ENCODE data around the gene SLC25A34.

Gene SLC25A34

GRCh38 chr1:15739745-15740144 is 3.7 kb downstream of the SLC25A34 start:
- Histone ChIP-seq H3K4me3 (ENCODE audit: low read length in 2 of 2) (no peak overlapping the region), H3K14ac (ENCODE audit: low read length) (no peak overlapping the region), H3K9me3 (replicated peaks in 1 of 2; ENCODE audit: control insufficient read depth in 2 of 2, insufficient read depth in 1 of 2, low read depth in 1 of 2, low read length in 2 of 2) (no peaks in the 10 kb centered on the region), H3K18ac (ENCODE audit: low read length) (no peak overlapping the region), H4K91ac (ENCODE audit: low read depth, low read length, poor library complexity) (no peak overlapping the region), H3K23ac (ENCODE audit: low read depth, low read length, poor library complexity) (no peak overlapping the region), H3K4me1 (ENCODE audit: control insufficient read depth in 2 of 2, insufficient read depth in 1 of 2, low read depth in 1 of 2, low read length in 2 of 2) (peaks cover 2 to 11% of the 10 kb centered on the region in 2 donors), H2AFZ (ENCODE audit: low read length) (no peak overlapping the region), H3K9ac (ENCODE audit: low read depth, low read length, poor library complexity) (no peak overlapping the region), H2BK5ac (ENCODE audit: low read length) (no peak overlapping the region), H2AK5ac (ENCODE audit: low read depth, low read length) (no peak overlapping the region), H2BK12ac (ENCODE audit: low read length) (no peak overlapping the region), H3K4me2 (ENCODE audit: insufficient read depth, low read length, poor library complexity, severe bottlenecking) (no peak overlapping the region), H3K4ac (ENCODE audit: low read length) (no peak overlapping the region), H3K36me3 (replicated peaks in 1 of 2; ENCODE audit: control insufficient read depth in 2 of 2, insufficient read depth in 2 of 2, low read length in 2 of 2) (peaks cover 0 to 7% of the 10 kb centered on the region in 2 donors), H3K79me1 (ENCODE audit: low read depth, low read length) (peaks cover 6% of the 10 kb centered on the region), H2BK120ac (ENCODE audit: low read depth, low read length) (no peak overlapping the region), H3K27me3 (ENCODE audit: control insufficient read depth in 3 of 3, insufficient read depth in 3 of 3, low read depth in 1 of 3, low read length in 3 of 3) (peaks cover 0 to 6% (median 0%) of the 10 kb centered on the region in 3 experiments), H4K8ac (ENCODE audit: low read depth, low read length) (no peak overlapping the region), H3K27ac (replicated peaks; ENCODE audit: low read length) (no peak overlapping the region), H2BK15ac (ENCODE audit: low read length) (no peak overlapping the region)
- WGBS, 2 donors (ENCODE audit: extremely low coverage in 2 of 2, insufficient read length in 2 of 2, insufficient replicate concordance in 1 of 2), result no CpG with 5 or more reads among the region's 7 CpGs
- no peak for DNase-seq (ENCODE audit: low spot score)

DNA sequence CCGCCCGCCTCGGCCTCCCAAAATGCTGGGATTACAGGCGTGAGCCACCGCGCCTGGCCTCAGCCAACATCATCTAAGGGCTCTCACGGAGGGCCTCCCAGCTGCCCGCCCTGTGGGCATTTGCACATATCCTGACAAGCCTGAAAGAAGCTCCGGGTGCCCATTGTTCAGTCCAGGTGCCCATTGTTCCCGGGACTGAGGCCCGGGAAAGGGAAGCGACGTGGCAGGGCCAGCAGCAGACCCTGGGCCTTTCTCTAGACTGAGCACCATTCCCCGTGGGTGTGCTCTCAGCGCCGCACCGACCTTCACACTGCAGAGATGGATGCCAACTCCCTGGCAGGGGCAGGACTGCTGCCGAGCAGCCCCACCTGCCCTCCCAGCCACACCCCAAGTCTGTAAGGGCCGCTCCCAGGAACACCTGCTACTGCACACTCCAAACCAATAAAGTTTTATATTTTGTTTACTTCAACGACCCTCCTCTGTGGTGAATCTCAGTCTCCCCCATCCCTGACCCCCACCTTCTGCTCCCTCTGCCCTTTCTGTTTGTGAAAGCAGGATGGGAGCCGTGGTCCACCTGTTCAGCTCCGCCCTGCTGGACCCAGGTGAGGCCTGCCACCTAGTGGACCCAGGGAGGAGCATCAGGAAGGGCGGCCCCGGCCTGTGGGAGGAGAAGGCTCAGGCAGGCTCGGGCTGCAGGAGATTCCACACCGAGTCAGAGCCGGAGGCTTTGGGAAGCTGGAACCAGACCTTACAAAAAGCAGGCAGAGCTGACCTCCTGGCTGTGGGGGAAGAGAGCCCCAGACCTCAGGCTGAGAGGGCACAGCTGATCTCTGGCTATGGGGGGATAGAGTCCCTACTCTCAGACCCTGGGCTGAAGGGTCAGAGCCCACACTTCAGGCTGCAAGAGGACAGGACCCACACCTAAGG is 5.1 kb downstream of the SLC25A34 start:
- Histone ChIP-seq H3K4me1 (ENCODE audit: control insufficient read depth in 2 of 2, insufficient read depth in 1 of 2, low read depth in 1 of 2, low read length in 2 of 2) (peaks cover 2 to 7% of the 10 kb centered on the region in 2 donors), H2BK5ac (ENCODE audit: low read length) (peak overlapping the region; percentile 75), H3K14ac (ENCODE audit: low read length) (peak overlapping the region; percentile 56), H4K8ac (ENCODE audit: low read depth, low read length) (no peak overlapping the region), H3K4me3 (ENCODE audit: low read length in 2 of 2) (no peak overlapping the region), H3K27me3 (ENCODE audit: control insufficient read depth in 3 of 3, insufficient read depth in 3 of 3, low read depth in 1 of 3, low read length in 3 of 3) (peaks cover 0 to 8% (median 0%) of the 10 kb centered on the region in 3 experiments), H2BK120ac (ENCODE audit: low read depth, low read length) (no peak overlapping the region), H2BK12ac (ENCODE audit: low read length) (peak overlapping the region; percentile 84), H2AFZ (ENCODE audit: low read length) (peak overlapping the region; percentile 80), H3K23ac (ENCODE audit: low read depth, low read length, poor library complexity) (peak overlapping the region; percentile 65), H3K18ac (ENCODE audit: low read length) (peak overlapping the region; percentile 92), H2AK5ac (ENCODE audit: low read depth, low read length) (peak overlapping the region; percentile 47), H2BK15ac (ENCODE audit: low read length) (peak overlapping the region; percentile 49), H3K27ac (replicated peaks; ENCODE audit: low read length) (no peak overlapping the region), H3K9ac (ENCODE audit: low read depth, low read length, poor library complexity) (peak overlapping the region; percentile 9), H3K4me2 (ENCODE audit: insufficient read depth, low read length, poor library complexity, severe bottlenecking) (no peak overlapping the region), H3K4ac (ENCODE audit: low read length) (no peak overlapping the region), H4K91ac (ENCODE audit: low read depth, low read length, poor library complexity) (no peak overlapping the region), H3K36me3 (replicated peaks in 1 of 2; ENCODE audit: control insufficient read depth in 2 of 2, insufficient read depth in 2 of 2, low read length in 2 of 2) (no peaks in the 10 kb centered on the region), H3K9me3 (replicated peaks in 1 of 2; ENCODE audit: control insufficient read depth in 2 of 2, insufficient read depth in 1 of 2, low read depth in 1 of 2, low read length in 2 of 2) (no peaks in the 10 kb centered on the region), H3K79me1 (ENCODE audit: low read depth, low read length) (peaks cover 4% of the 10 kb centered on the region)
- no CpG with 5 or more reads among the region's 27 CpGs for WGBS, 2 donors (ENCODE audit: extremely low coverage in 2 of 2, insufficient read length in 2 of 2, insufficient replicate concordance in 1 of 2)
- DNase-seq (ENCODE audit: low spot score), result no peak

- Histone ChIP-seq H3K36me3 (replicated peaks in 1 of 2; ENCODE audit: control insufficient read depth in 2 of 2, insufficient read depth in 2 of 2, low read length in 2 of 2) (no peaks in the 10 kb centered on the region), H2BK120ac (ENCODE audit: low read depth, low read length) (no peak within 1 kb of the TSS), H2BK12ac (ENCODE audit: low read length) (peak within 1 kb of the TSS; percentile 84), H3K9me3 (replicated peaks in 1 of 2; ENCODE audit: control insufficient read depth in 2 of 2, insufficient read depth in 1 of 2, low read depth in 1 of 2, low read length in 2 of 2) (no peaks in the 10 kb centered on the region), H3K23ac (ENCODE audit: low read depth, low read length, poor library complexity) (peak within 1 kb of the TSS; percentile 65), H2AK5ac (ENCODE audit: low read depth, low read length) (peak within 1 kb of the TSS; percentile 95), H3K4me2 (ENCODE audit: insufficient read depth, low read length, poor library complexity, severe bottlenecking) (peak within 1 kb of the TSS; percentile 25), H4K8ac (ENCODE audit: low read depth, low read length) (no peak within 1 kb of the TSS), H3K9ac (ENCODE audit: low read depth, low read length, poor library complexity) (no peak within 1 kb of the TSS), H3K4me1 (ENCODE audit: control insufficient read depth in 2 of 2, insufficient read depth in 1 of 2, low read depth in 1 of 2, low read length in 2 of 2) (peaks cover 2 to 6% of the 10 kb centered on the region in 2 donors), H3K4me3 (ENCODE audit: low read length in 2 of 2) (no peak within 1 kb of the TSS), H3K14ac (ENCODE audit: low read length) (peak within 1 kb of the TSS; percentile 56), H3K27me3 (ENCODE audit: control insufficient read depth in 3 of 3, insufficient read depth in 3 of 3, low read depth in 1 of 3, low read length in 3 of 3) (peaks cover 0 to 12% (median 0%) of the 10 kb centered on the region in 3 experiments), H2BK15ac (ENCODE audit: low read length) (peak within 1 kb of the TSS; percentile 49), H3K18ac (ENCODE audit: low read length) (peak within 1 kb of the TSS; percentile 92), H2BK5ac (ENCODE audit: low read length) (peak within 1 kb of the TSS; percentile 87), H2AFZ (ENCODE audit: low read length) (peak within 1 kb of the TSS; percentile 80), H4K91ac (ENCODE audit: low read depth, low read length, poor library complexity) (no peak within 1 kb of the TSS), H3K4ac (ENCODE audit: low read length) (peak within 1 kb of the TSS; percentile 37), H3K79me1 (ENCODE audit: low read depth, low read length) (peaks cover 2% of the 10 kb centered on the region), H3K27ac (replicated peaks; ENCODE audit: low read length) (no peak within 1 kb of the TSS)
- no CpG with 5 or more reads among the region's 14 CpGs for WGBS, 2 donors (ENCODE audit: extremely low coverage in 2 of 2, insufficient read length in 2 of 2, insufficient replicate concordance in 1 of 2)
- no peak for DNase-seq (ENCODE audit: low spot score)
These were observed 6.3 kb downstream of the SLC25A34 start, which contains the start of gene TMEM82 for GRCh38 chr1:15742339-15742801. TMEM82 (plus strand) TSS chr1:15742499; CDS start chr1:15742560, 61 bp downstream.

- no peak overlapping the region for H3K27ac ChIP-seq (replicated peaks; ENCODE audit: low read length)
These were observed 8.1 kb downstream of the SLC25A34 start for GRCh38 chr1:15744122-15744679.

More at GRCh38 chr1:15744122-15744679, 8.1 kb downstream of the SLC25A34 start:
- Histone ChIP-seq H3K27me3 (ENCODE audit: control insufficient read depth in 3 of 3, insufficient read depth in 3 of 3, low read depth in 1 of 3, low read length in 3 of 3) (peaks cover 0 to 12% (median 0%) of the 10 kb centered on the region in 3 experiments), H2AFZ (ENCODE audit: low read length) (peak overlapping the region; percentile 47), H3K4ac (ENCODE audit: low read length) (peak overlapping the region; percentile 84), H4K91ac (ENCODE audit: low read depth, low read length, poor library complexity) (no peak overlapping the region), H4K8ac (ENCODE audit: low read depth, low read length) (no peak overlapping the region), H3K23ac (ENCODE audit: low read depth, low read length, poor library complexity) (peak overlapping the region; percentile 83), H2BK5ac (ENCODE audit: low read length) (peak overlapping the region; percentile 22), H2BK120ac (ENCODE audit: low read depth, low read length) (no peak overlapping the region), H3K14ac (ENCODE audit: low read length) (peak overlapping the region; percentile 71), H3K18ac (ENCODE audit: low read length) (peak overlapping the region; percentile 65), H2AK5ac (ENCODE audit: low read depth, low read length) (peak overlapping the region; percentile 81), H2BK12ac (ENCODE audit: low read length) (peak overlapping the region; percentile 90), H3K36me3 (replicated peaks in 1 of 2; ENCODE audit: control insufficient read depth in 2 of 2, insufficient read depth in 2 of 2, low read length in 2 of 2) (no peaks in the 10 kb centered on the region), H3K4me2 (ENCODE audit: insufficient read depth, low read length, poor library complexity, severe bottlenecking) (no peak overlapping the region), H3K79me1 (ENCODE audit: low read depth, low read length) (peaks cover 2% of the 10 kb centered on the region), H2BK15ac (ENCODE audit: low read length) (peak overlapping the region; percentile 64), H3K9me3 (replicated peaks in 1 of 2; ENCODE audit: control insufficient read depth in 2 of 2, insufficient read depth in 1 of 2, low read depth in 1 of 2, low read length in 2 of 2) (no peaks in the 10 kb centered on the region), H3K9ac (ENCODE audit: low read depth, low read length, poor library complexity) (peak overlapping the region; percentile 44), H3K4me1 (ENCODE audit: control insufficient read depth in 2 of 2, insufficient read depth in 1 of 2, low read depth in 1 of 2, low read length in 2 of 2) (peaks cover 0 to 6% of the 10 kb centered on the region in 2 donors), H3K4me3 (ENCODE audit: low read length in 2 of 2) (no peak overlapping the region)
- WGBS, 2 donors (ENCODE audit: extremely low coverage in 2 of 2, insufficient read length in 2 of 2, insufficient replicate concordance in 1 of 2), result no CpG with 5 or more reads among the region's 30 CpGs
- no peak for DNase-seq (ENCODE audit: low spot score)
